HG03095 (cell line): Measurements from ENCODE around the gene FAM181B.
"Not testable (repeated sequence)": the region's sequence is repeated elsewhere in the genome, so short reads cannot be mapped to it uniquely, and the experiment has no call there.

Experiments
- ATAC-seq: cut with Tn5 transposase; IDR thresholded peaks from one replicate; pipeline ENCODE4 v1.9.1; 2021; ENCODE audit warnings: moderate library complexity; ENCODE audit not compliant: unreplicated experiment

The FAM181B gene

DNA sequence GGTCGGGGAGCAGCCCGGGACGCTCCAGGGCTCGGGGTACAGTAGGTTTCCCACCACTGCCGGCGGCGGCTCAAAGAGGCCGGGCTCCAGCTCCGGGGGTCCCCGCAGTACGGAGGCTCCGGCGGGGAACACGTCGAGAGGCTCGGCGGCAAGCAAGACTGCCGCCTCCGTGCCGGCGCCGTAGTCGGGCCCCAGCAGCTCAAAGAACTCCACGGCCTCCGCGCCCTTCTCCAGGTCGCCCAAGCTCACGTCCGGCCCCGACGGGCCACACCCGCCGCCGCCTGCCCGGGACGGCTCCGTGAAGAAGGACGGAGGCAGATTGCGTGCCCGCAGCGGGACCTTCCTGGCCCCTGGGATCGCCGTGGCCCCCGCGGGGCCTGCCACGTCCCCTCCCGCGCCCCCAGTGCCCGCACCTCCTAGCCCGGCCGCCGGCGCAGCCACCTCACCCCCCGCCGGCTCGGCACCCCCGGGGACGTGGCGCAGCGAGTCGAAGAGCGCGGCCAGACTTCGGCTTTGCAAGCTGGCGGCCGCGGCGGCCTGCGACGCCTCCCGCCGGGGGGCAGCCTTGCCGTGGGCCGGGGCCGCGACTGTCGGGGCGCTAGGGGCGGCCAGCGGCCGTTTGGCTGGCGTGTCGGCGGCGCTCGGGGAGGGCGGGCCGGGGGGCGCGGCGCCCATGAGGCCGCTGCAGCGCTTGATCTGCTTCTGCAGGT, 775 bp downstream of the FAM181B start:
- ATAC-seq, result no peak

DNA sequence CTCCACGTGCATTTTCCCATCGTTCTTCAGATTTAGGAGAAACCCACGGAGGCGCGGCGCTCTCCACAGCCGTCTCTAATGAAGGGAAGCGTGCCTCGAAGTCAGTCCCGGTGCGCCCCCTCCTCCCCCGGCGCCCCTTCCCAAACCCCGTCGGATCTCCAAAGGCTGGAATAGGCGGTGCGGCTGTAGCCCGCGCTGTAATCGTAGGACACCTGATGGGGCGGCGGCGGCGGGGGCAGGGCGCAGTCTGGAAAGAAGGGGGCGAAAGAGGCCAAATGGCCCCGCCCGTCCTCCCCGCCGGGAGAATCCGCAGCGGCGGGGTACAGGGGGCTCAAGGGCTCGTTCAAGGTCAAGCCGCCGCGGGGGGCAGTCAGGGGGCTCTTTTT, 1.3 kb downstream of the FAM181B start:
- ATAC-seq, result no peak

DNA sequence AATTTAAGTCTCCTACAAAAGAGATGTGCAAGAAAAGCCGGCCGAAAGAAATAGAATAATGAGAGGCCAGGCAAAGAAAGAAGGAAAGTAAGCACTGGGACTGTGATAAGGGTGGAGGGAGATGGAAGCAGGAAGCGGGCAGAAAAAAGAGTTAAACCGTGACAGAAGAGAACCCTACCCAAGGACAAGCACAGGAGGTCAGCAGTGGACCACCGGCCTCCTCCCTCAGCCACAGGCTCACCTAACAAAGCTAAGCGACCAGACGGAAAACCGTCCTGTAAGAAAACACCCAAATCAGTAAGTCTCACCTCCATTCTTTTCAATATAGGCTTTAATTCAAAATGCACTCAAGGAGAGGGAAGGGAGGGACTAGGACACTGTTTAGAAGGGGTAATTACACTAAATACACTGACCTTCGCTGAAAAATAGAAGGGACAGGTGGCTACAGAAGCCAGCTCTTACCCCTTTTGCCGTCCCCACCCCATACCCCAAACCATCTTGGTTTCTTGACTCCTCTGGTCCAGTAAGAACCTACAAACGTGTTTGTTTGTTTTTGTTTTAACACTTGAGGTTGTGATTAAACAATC, 1.9 kb downstream of the FAM181B start:
- ATAC-seq, result no peak

DNA sequence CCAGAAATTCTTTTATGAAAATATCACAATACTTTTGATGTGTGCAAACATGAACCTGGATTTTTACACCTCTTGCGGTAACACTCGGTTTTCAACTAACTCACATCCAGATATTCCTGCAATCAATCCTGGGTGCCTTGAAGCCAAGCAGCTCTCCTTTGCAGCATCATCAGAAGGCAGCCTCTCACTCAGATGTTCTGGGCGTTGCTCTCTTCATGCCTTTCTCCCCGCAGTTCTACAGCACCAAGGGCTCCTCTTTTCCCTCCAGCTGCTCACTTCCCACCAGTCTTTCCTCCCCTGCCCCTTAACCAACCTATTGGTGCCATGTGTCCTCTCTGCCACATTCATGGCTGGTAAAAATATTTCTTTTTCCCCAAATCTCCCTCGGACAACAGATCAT, 2.9 kb downstream of the FAM181B start:
- no peak for ATAC-seq

GRCh38 chr11:82730286-82730685, 3.4 kb downstream of the FAM181B start:
- no peak for ATAC-seq

GRCh38 chr11:82724026-82724425, 9.6 kb downstream of the FAM181B start:
- ATAC-seq, result no peak

DNA sequence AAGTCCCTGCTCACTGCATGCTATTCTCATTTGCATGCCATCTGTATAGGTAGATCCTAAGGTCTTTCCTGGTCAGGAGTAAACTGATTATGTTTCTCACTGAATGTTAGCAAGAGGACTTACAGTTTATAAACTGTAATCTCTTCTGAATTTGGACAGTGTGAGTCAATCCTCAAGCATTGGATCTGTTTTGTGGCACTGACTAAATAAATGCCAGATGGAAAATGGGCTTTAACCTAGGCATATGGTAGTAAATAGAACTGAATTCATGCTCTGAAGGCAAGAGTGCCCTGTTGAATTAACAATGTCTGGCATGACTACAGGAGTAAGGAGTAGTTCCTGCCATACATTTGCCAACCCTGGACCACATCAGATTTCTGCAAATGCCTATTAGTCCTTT, 11.4 kb downstream of the FAM181B start:
- no peak for ATAC-seq

- ATAC-seq, result no peak
Observed at GRCh38 chr11:82720267-82721065, 13.2 kb downstream of the FAM181B start.

GRCh38 chr11:82719361-82720105, 14.1 kb downstream of the FAM181B start:
- no peak for ATAC-seq

- ATAC-seq, result no peak
Observed at GRCh38 chr11:82718821-82719220, 14.8 kb downstream of the FAM181B start.

- ATAC-seq, result no peak
Observed at GRCh38 chr11:82718307-82718706, 15.4 kb downstream of the FAM181B start.

- ATAC-seq, result no peak
Observed at GRCh38 chr11:82714346-82715174, 19.1 kb downstream of the FAM181B start.

DNA sequence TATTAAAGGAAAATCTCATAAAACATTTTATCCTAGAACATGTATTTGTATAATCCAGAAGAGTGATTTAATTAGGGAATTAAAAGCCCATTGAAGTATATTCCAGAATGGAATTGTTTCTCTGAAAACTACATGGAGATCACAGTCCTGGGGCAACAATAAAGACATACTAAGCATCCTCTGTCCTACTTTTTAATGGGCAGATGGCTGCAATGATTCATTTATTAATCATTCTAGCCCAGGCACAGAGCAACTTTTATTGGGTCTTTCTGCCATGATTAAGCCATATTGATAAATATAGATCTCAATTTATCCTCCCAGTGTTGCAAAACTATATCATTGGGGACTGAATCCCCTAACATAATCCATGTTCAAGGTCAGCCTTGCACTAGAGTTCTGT, 22.0 kb downstream of the FAM181B start:
- no peak for ATAC-seq

DNA sequence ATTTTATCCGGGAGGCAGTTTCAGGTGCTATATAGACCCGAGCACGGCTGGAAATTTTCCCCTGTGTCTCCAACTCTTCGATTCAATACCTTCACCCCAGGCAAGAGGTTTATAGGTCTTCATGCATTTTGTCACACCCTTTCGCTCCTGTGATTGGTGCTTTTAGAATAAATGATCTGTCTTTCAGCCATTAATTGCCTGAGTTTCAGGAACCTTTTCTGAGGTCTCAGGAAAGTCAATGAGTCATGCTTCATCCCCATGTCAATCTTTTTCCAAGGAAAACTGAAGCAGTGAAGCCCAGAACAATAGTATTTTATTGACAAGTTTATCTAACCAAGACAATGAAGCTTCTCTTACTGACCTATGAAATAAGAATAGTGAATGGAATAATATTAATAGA, 29.9 kb downstream of the FAM181B start:
- no peak for ATAC-seq

DNA sequence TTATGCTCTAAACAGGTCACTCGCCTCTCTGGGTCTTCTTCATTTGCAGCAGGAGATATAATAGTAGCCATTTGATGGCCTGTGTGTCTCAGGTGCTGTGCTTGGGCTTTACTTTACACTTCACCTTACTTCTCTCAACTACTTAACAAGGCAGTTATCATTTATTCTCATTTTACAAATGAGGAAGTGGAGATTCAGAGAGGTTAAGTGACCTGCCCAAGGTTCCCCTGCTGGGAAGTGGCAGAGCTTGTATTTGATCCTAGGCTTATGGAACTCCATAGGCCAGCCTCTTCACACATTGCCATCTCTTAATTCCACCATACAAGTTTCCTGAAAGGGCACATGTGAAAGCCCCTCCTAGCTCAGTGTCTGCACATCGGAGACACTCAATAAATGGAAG, 30.4 kb downstream of the FAM181B start:
- no peak for ATAC-seq

- peak; percentile 66 for ATAC-seq
Observed at GRCh38 chr11:82701847-82702520, 31.7 kb downstream of the FAM181B start.

- ATAC-seq, result no peak
Observed at GRCh38 chr11:82698576-82699352, 34.9 kb downstream of the FAM181B start.

- no peak for ATAC-seq
Observed at GRCh38 chr11:82692981-82693380, 40.7 kb downstream of the FAM181B start.

- not testable (repeated sequence) for ATAC-seq
Observed at GRCh38 chr11:82689347-82689746, 44.3 kb downstream of the FAM181B start.
